Neural progenitor cell (in vitro differentiated cells): Measurements from ENCODE around the gene NUDT22.

Experiments used
- EZH2phosphoT487 ChIP-seq: fragments of 200-600 bp; sonication (generic); IDR thresholded peaks from 2 replicates; pipeline ENCODE4 v1.6.1; 2017; ENCODE audit warnings: antibody characterized with exemption
- TF ChIP-seq, protein P1 (sequence below): fragments of 200-600 bp; sonication (generic); IDR thresholded peaks from 2 replicates; pipeline ENCODE4 v1.5.1; 2017; ENCODE audit warnings: antibody characterized with exemption, mild to moderate bottlenecking

DNA sequence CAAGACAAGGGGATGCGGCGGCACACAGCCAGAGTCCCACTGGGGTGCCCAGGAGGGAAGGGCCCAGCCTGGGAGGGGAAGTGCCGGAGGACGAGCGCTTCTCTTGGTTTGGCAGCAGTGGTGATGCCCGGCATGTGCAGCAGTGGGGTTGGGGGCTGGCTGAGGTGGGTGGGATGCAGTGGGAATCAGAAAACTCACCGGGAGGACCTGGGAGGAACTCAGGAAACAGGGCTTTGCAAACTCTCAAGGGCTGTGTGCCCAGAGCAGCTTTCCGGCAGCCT, 16.6 kb upstream of the NUDT22 start:
- TF ChIP-seq, protein P1, sequence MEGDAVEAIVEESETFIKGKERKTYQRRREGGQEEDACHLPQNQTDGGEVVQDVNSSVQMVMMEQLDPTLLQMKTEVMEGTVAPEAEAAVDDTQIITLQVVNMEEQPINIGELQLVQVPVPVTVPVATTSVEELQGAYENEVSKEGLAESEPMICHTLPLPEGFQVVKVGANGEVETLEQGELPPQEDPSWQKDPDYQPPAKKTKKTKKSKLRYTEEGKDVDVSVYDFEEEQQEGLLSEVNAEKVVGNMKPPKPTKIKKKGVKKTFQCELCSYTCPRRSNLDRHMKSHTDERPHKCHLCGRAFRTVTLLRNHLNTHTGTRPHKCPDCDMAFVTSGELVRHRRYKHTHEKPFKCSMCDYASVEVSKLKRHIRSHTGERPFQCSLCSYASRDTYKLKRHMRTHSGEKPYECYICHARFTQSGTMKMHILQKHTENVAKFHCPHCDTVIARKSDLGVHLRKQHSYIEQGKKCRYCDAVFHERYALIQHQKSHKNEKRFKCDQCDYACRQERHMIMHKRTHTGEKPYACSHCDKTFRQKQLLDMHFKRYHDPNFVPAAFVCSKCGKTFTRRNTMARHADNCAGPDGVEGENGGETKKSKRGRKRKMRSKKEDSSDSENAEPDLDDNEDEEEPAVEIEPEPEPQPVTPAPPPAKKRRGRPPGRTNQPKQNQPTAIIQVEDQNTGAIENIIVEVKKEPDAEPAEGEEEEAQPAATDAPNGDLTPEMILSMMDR, result no peak
- TF ChIP-seq EZH2phosphoT487, result no peak
